Subcutaneous abdominal adipose tissue (tissue), 5 donors: Measurements from ENCODE around the gene CACTIN.

Experiments used
- H3K27ac ChIP-seq: one replicate; pipeline ENCODE4 v1.7.0; 2013; ENCODE audit warnings: low read depth, mild to moderate bottlenecking, inconsistent platforms, low read length, moderate library complexity
- H3K27me3 ChIP-seq, 5 donors: one replicate each; pipeline ENCODE4 v1.7.0; 2013; ENCODE audit warnings: low read length in 5 of 5, inconsistent platforms in 1 of 5; ENCODE audit not compliant: control insufficient read depth in 5 of 5, insufficient read depth in 4 of 5
- H3K36me3 ChIP-seq, 5 donors: one replicate each; pipeline ENCODE4 v1.7.0; 2013; ENCODE audit warnings: low read length in 5 of 5; ENCODE audit not compliant: control insufficient read depth in 5 of 5, insufficient read depth in 5 of 5
- H3K4me1 ChIP-seq, 5 donors: one replicate each; pipeline ENCODE4 v1.7.0; 2013; ENCODE audit warnings: low read length in 5 of 5, mild to moderate bottlenecking in 3 of 5, moderate library complexity in 1 of 5; ENCODE audit not compliant: control insufficient read depth in 5 of 5, insufficient read depth in 5 of 5
- H3K4me3 ChIP-seq, 5 donors: one replicate each; pipeline ENCODE4 v1.7.0; 2013; ENCODE audit warnings: low read length in 5 of 5, low read depth in 1 of 5
- H3K9ac ChIP-seq, 5 donors: one replicate each; pipeline ENCODE4 v1.7.0; 2013; ENCODE audit warnings: low read length in 5 of 5, mild to moderate bottlenecking in 4 of 5, moderate library complexity in 3 of 5
- H3K9me3 ChIP-seq, 5 donors: one replicate each; pipeline ENCODE4 v1.7.0; 2013; ENCODE audit warnings: low read length in 5 of 5; ENCODE audit not compliant: control insufficient read depth in 5 of 5
- donor health status: healthy.
- donor health status: healthy.
- donor health status: healthy.
- donor health status: healthy.
- donor health status: healthy.

The CACTIN gene

GRCh38 chr19:3580156-3580934, 46.2 kb downstream of the CACTIN start:
- Histone ChIP-seq H3K36me3 (peaks cover 0 to 13% (median 3%) of the 10 kb centered on the region in 5 donors), H3K9ac (peak overlapping the region in 1 of 5 donors; percentile 60), H3K27me3 (peaks cover 0 to 3% (median 0%) of the 10 kb centered on the region in 5 donors), H3K27ac (peak overlapping the region; percentile 72), H3K9me3 (no peaks in the 10 kb centered on the region), H3K4me3 (no peak overlapping the region), H3K4me1 (peaks cover 5 to 32% (median 23%) of the 10 kb centered on the region in 5 donors)

GRCh38 chr19:3578390-3578789, 48.2 kb downstream of the CACTIN start:
- Histone ChIP-seq H3K27ac (no peak overlapping the region), H3K27me3 (no peaks in the 10 kb centered on the region), H3K36me3 (peaks cover 0 to 17% (median 5%) of the 10 kb centered on the region in 5 donors), H3K9me3 (no peaks in the 10 kb centered on the region), H3K4me3 (no peak overlapping the region), H3K9ac (no peak overlapping the region), H3K4me1 (peaks cover 5 to 36% (median 27%) of the 10 kb centered on the region in 5 donors)

GRCh38 chr19:3577723-3578344, 48.8 kb downstream of the CACTIN start:
- Histone ChIP-seq H3K9ac (no peak overlapping the region), H3K4me1 (peaks cover 5 to 41% (median 30%) of the 10 kb centered on the region in 5 donors), H3K27me3 (no peaks in the 10 kb centered on the region), H3K4me3 (no peak overlapping the region), H3K9me3 (no peaks in the 10 kb centered on the region), H3K27ac (no peak overlapping the region), H3K36me3 (peaks cover 0 to 17% (median 5%) of the 10 kb centered on the region in 5 donors)

DNA sequence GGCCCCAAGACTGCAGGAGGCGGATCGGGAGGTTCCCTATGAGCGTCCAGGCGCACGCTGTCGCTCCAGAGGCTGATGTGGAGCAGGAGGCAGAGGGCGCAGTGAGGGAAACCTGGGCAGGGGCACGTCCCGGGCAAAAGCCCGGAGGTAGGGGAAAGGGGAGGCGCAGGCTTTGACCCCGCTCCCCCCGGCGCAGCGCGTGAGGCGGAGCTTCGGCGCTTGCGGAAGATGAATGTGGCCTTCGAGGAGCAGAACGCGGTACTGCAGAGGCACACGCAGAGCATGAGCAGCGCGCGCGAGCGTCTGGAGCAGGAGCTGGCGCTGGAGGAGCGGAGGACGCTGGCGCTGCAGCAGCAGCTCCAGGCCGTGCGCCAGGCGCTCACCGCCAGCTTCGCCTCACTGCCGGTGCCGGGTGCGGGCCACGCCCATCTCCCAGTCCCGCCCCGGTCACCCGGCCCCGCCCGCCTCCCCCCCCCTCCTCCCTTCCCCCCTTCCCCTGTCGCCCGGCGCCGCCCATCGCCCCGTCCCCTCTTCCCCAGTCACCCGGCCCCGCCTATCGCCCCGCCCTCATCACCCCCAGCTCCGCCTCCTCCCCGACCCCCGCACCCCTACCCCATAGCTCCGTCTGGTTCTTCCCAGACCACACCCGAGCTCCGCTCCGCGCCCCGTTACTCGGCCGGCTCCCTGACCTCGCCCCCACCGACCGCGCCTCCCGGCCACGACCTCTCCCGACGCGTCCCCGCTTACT, 49.7 kb downstream of the CACTIN start:
- peaks cover 0 to 17% (median 5%) of the 10 kb centered on the region in 5 donors for H3K36me3 ChIP-seq
- peaks cover 6 to 46% (median 36%) of the 10 kb centered on the region in 5 donors for H3K4me1 ChIP-seq
- H3K9me3 ChIP-seq: no peaks in the 10 kb centered on the region
- H3K4me3 ChIP-seq: peak overlapping the region in 4 of 5 donors; percentile 29 to 62 (median 34)
- no peaks in the 10 kb centered on the region for H3K27me3 ChIP-seq
- H3K9ac ChIP-seq: peak overlapping the region in 1 of 5 donors; percentile 28
- H3K27ac ChIP-seq: no peak overlapping the region

DNA sequence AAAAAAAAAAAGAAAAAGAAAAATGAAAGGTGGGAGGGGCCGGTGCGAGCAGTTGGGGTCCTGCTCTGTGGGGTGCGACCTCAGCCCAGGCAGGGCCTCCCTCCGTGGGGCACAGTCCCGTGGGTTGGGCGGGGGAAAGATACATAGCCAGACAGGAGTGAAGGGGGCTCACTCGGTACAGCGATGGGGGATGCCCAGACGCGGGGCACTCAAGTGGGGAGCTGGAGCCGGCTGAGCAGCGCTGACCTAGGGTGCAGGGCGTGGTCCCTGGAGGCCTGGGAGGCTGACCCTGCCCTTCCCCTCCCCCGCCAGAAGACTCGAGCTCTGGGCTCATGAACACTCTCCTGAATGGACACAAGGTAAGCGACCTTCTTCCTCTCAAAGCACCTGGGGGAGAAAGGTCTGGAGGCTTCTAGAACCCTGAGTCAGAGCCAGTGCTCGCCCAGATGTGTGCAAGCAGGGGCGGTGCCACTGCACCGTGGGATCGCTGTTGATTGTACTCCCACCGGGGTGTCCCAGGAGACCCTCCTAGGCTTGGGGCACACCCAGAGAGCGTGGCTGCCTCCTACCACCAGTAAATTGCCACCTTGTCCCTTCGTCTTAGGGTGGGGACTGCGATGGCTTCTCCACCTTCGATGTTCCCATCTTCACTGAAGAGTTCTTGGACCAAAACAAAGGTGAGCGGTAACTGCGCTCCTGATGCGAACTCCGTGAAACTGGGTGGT, 50.5 kb downstream of the CACTIN start:
- Histone ChIP-seq H3K27me3 (no peaks in the 10 kb centered on the region), H3K9me3 (no peaks in the 10 kb centered on the region), H3K4me3 (peak overlapping the region in 3 of 5 donors; percentile 29 to 62 (median 36)), H3K4me1 (peaks cover 6 to 47% (median 37%) of the 10 kb centered on the region in 5 donors), H3K27ac (no peak overlapping the region), H3K9ac (peak overlapping the region in 1 of 5 donors; percentile 28), H3K36me3 (peaks cover 0 to 17% (median 5%) of the 10 kb centered on the region in 5 donors)

DNA sequence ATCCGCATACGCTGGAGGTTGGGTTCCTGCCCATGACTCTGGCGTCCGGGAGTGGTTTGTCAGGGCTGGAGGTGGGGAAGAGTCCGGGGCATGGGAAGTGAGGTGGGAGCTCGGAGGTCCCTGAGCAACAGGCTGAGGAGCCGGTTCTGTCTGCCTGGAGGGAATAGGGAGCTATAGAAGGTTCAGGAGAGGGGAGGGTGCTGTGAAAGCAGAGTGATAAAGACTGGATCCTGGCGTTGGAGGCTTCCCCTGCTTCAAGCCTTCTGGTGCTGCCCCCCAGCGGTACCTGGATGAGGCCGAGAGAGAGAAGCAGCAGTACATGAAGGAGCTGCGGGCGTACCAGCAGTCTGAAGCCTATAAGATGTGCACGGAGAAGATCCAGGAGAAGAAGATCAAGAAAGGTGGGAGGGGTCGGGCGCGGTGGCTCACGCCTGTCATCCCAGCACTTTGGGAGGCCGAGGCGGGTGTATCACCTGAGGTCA, 51.3 kb downstream of the CACTIN start:
- Histone ChIP-seq H3K4me3 (no peak overlapping the region), H3K9me3 (no peaks in the 10 kb centered on the region), H3K27ac (no peak overlapping the region), H3K36me3 (peaks cover 0 to 17% (median 5%) of the 10 kb centered on the region in 5 donors), H3K27me3 (no peaks in the 10 kb centered on the region), H3K9ac (no peak overlapping the region), H3K4me1 (peaks cover 4 to 43% (median 32%) of the 10 kb centered on the region in 5 donors)

DNA sequence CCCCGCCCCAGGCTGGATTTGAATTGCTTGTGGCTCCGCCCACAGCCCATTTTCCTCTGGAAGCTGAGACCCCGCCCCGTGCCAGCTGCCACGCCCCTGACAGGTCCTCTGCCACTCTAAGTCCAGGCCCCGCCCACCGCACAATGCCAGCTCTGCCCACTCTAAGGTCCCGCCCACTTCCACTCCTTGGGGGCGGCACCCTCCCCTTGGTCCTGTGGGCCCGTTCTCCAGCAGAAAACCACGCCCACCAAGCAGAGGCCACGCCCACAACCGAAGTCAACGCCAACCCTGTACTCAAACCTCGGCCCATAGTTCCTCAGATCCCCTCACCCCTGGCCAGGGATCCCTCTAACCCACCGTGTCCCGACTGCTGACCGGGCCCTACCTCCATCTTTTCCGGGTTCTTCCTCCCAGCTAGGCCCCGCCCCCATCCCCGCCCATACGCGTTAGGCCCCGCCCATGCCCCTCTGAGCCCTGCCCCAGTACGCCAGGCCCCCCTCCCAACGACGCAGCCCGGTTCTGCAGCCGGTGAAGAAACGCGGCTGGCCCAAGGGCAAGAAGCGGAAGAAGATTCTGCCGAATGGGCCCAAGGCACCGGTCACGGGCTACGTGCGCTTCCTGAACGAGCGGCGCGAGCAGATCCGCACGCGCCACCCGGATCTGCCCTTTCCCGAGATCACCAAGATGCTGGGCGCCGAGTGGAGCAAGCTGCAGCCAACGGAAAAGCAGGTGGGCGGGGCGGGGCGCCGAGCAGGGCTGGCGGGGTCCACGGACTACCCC, 52.5 kb downstream of the CACTIN start:
- H3K9ac ChIP-seq: peak overlapping the region in 1 of 5 donors; percentile 80
- no peaks in the 10 kb centered on the region for H3K27me3 ChIP-seq
- peak overlapping the region in 4 of 5 donors; percentile 71 to 83 (median 78) for H3K4me3 ChIP-seq
- no peaks in the 10 kb centered on the region for H3K9me3 ChIP-seq
- H3K36me3 ChIP-seq: peaks cover 0 to 17% (median 5%) of the 10 kb centered on the region in 5 donors
- H3K27ac ChIP-seq: no peak overlapping the region
- peaks cover 4 to 31% (median 28%) of the 10 kb centered on the region in 5 donors for H3K4me1 ChIP-seq

DNA sequence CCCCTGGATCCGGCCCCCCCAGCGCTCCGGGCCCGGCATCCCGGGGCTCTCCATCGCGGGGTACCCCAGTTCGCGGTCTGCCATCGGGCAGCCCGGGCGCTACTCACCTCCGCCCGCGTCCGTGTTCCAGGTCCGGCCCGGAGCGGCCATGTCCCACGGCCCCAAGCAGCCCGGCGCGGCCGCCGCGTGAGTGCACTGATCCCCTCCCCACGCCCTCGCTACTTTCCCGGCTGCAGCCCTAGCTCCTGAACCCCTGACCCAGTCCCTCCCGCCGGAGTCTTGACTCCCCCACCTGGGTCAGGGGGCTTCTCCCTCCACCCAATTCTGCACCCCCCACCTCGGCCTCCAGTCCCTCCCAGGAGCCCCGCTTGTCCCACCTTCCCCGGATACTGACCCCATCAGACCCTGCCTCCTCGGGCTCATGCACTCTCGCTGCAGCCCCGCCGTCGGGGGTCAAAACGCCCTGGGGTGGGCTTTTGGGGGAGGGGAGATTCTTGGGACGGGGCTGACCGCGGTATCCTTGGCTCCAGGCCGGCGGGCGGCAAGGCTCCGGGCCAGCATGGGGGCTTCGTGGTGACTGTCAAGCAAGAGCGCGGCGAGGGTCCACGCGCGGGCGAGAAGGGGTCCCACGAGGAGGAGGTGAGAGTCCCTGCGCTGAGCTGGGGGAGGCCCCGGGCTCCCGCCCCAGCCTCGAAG, 53.3 kb downstream of the CACTIN start:
- Histone ChIP-seq H3K27me3 (no peaks in the 10 kb centered on the region), H3K9me3 (no peaks in the 10 kb centered on the region), H3K36me3 (peaks cover 0 to 15% (median 5%) of the 10 kb centered on the region in 5 donors), H3K9ac (peak overlapping the region in 4 of 5 donors; percentile 60 to 80 (median 68)), H3K4me1 (peaks cover 4 to 31% (median 28%) of the 10 kb centered on the region in 5 donors), H3K27ac (no peak overlapping the region), H3K4me3 (peak overlapping the region in 4 of 5 donors; percentile 71 to 83 (median 78))
